Measurements from ENCODE around the gene RIC1. TPM values are rescaled to one million over a fixed set of nuclear protein-coding genes. Genes with fewer than 3 reads are reported as not detected.

RIC1 gene
- total and polyA plus RNA-seq, 2 donors from 2014 or later = 2.9 to 21.1 TPM

GRCh38 chr9:5811751-5812150 lies 182.8 kb downstream of the RIC1 start:
- no peaks in the 10 kb centered on the region for H3K27me3 ChIP-seq (ENCODE audit: control insufficient read depth, insufficient read depth, low read length)
- no peak overlapping the region for H3K4me3 ChIP-seq (ENCODE audit: low read length in 3 of 3)
- no peaks in the 10 kb centered on the region for H3K9me3 ChIP-seq (ENCODE audit: control insufficient read depth in 2 of 3, insufficient read depth in 1 of 3, low read length in 3 of 3)
- intact Hi-C loops (cut with DNase I) = no loop called here
- no peak for FAIRE-seq
- DNase-seq = no peak
- no peak for TF ChIP-seq CTCF (IDR thresholded peaks at IDR 0.05; ENCODE audit: borderline replicate concordance, extremely low read depth, insufficient read depth)
- no peaks in the 10 kb centered on the region for H3K4me1 ChIP-seq (ENCODE audit: control insufficient read depth in 2 of 3, insufficient read depth in 2 of 3, low read depth in 1 of 3, low read length in 3 of 3)
- no peak overlapping the region for H3K9ac ChIP-seq (ENCODE audit: low read length in 3 of 3)
- no peak overlapping the region for H3K27ac ChIP-seq (ENCODE audit: low read depth in 2 of 2, low read length in 2 of 2)
- peaks cover 0 to 13% (median 5%) of the 10 kb centered on the region in 3 donors for H3K36me3 ChIP-seq (ENCODE audit: control insufficient read depth in 2 of 3, insufficient read depth in 3 of 3, low read length in 3 of 3)

GRCh38 chr9:5813824-5814223 lies 184.9 kb downstream of the RIC1 start:
- Histone ChIP-seq H3K27me3 (ENCODE audit: control insufficient read depth, insufficient read depth, low read length) (no peaks in the 10 kb centered on the region), H3K4me1 (ENCODE audit: control insufficient read depth in 2 of 3, insufficient read depth in 2 of 3, low read depth in 1 of 3, low read length in 3 of 3) (no peaks in the 10 kb centered on the region), H3K4me3 (ENCODE audit: low read length in 3 of 3) (no peak overlapping the region), H3K27ac (ENCODE audit: low read depth in 2 of 2, low read length in 2 of 2) (no peak overlapping the region), H3K9ac (ENCODE audit: low read length in 3 of 3) (no peak overlapping the region), H3K36me3 (ENCODE audit: control insufficient read depth in 2 of 3, insufficient read depth in 3 of 3, low read length in 3 of 3) (peaks cover 0 to 13% (median 5%) of the 10 kb centered on the region in 3 donors), H3K9me3 (ENCODE audit: control insufficient read depth in 2 of 3, insufficient read depth in 1 of 3, low read length in 3 of 3) (no peaks in the 10 kb centered on the region)
- no peak for FAIRE-seq
- TF ChIP-seq CTCF (IDR thresholded peaks at IDR 0.05; ENCODE audit: borderline replicate concordance, extremely low read depth, insufficient read depth) = no peak
- DNase-seq = no peak
- intact Hi-C loops (cut with DNase I) = no loop called here

GRCh38 chr9:5815461-5815860 lies 186.6 kb downstream of the RIC1 start:
- intact Hi-C loops (cut with DNase I) = no loop called here
- TF ChIP-seq CTCF (IDR thresholded peaks at IDR 0.05; ENCODE audit: borderline replicate concordance, extremely low read depth, insufficient read depth) = no peak
- Histone ChIP-seq H3K9me3 (ENCODE audit: control insufficient read depth in 2 of 3, insufficient read depth in 1 of 3, low read length in 3 of 3) (no peaks in the 10 kb centered on the region), H3K27ac (ENCODE audit: low read depth in 2 of 2, low read length in 2 of 2) (no peak overlapping the region), H3K9ac (ENCODE audit: low read length in 3 of 3) (no peak overlapping the region), H3K27me3 (ENCODE audit: control insufficient read depth, insufficient read depth, low read length) (no peaks in the 10 kb centered on the region), H3K4me3 (ENCODE audit: low read length in 3 of 3) (no peak overlapping the region), H3K4me1 (ENCODE audit: control insufficient read depth in 2 of 3, insufficient read depth in 2 of 3, low read depth in 1 of 3, low read length in 3 of 3) (no peaks in the 10 kb centered on the region), H3K36me3 (ENCODE audit: control insufficient read depth in 2 of 3, insufficient read depth in 3 of 3, low read length in 3 of 3) (peaks cover 0 to 5% (median 3%) of the 10 kb centered on the region in 3 donors)
- no peak for DNase-seq
- no peak for FAIRE-seq

GRCh38 chr9:5817862-5818261 lies 189.0 kb downstream of the RIC1 start:
- Histone ChIP-seq H3K4me1 (ENCODE audit: control insufficient read depth in 2 of 3, insufficient read depth in 2 of 3, low read depth in 1 of 3, low read length in 3 of 3) (no peaks in the 10 kb centered on the region), H3K27me3 (ENCODE audit: control insufficient read depth, insufficient read depth, low read length) (no peaks in the 10 kb centered on the region), H3K9ac (ENCODE audit: low read length in 3 of 3) (no peak overlapping the region), H3K36me3 (ENCODE audit: control insufficient read depth in 2 of 3, insufficient read depth in 3 of 3, low read length in 3 of 3) (peaks cover 0 to 4% (median 3%) of the 10 kb centered on the region in 3 donors), H3K9me3 (ENCODE audit: control insufficient read depth in 2 of 3, insufficient read depth in 1 of 3, low read length in 3 of 3) (no peaks in the 10 kb centered on the region), H3K4me3 (ENCODE audit: low read length in 3 of 3) (no peak overlapping the region), H3K27ac (ENCODE audit: low read depth in 2 of 2, low read length in 2 of 2) (no peak overlapping the region)
- DNase-seq (no peak), FAIRE-seq (no peak)
- no peak for TF ChIP-seq CTCF (IDR thresholded peaks at IDR 0.05; ENCODE audit: borderline replicate concordance, extremely low read depth, insufficient read depth)
- intact Hi-C loops (cut with DNase I) = no loop called here
